NCI-H187 (cell line): ENCODE measurements around the gene ZNF616.
"Not testable (repeated sequence)": the region's sequence is repeated elsewhere in the genome, so short reads cannot be mapped to it uniquely, and the experiment has no call there.

Experiments used
- DNase-seq, 2 experiments: peaks; one replicate each; lab custom pipeline; 2025; lab: John Stamatoyannopoulos, UW

ZNF616 gene

GRCh38 chr19:52110780-52111179, 29.0 kb downstream of the ZNF616 start:
- DNase-seq = no peak

- DNase-seq = no peak
Observed at GRCh38 chr19:52102782-52103181, 37.0 kb downstream of the ZNF616 start.

- DNase-seq = no peak
Observed at GRCh38 chr19:52101866-52102562, 37.7 kb downstream of the ZNF616 start.

GRCh38 chr19:52099497-52100138, 40.1 kb downstream of the ZNF616 start:
- no peak for DNase-seq

- DNase-seq = not testable (repeated sequence)
Observed at GRCh38 chr19:52096416-52096815, 43.3 kb downstream of the ZNF616 start.

GRCh38 chr19:52095172-52096014, 44.3 kb downstream of the ZNF616 start, which contains the start of gene ZNF841:
Gene ZNF841, minus strand, starts transcription at chr19:52095765. Its CDS starts 10,964 bp downstream, at chr19:52084801.
- DNase-seq = peak; percentile 87 to 93

GRCh38 chr19:52094526-52095130, 45.1 kb downstream of the ZNF616 start:
- no peak for DNase-seq

GRCh38 chr19:52086481-52086880, 53.3 kb downstream of the ZNF616 start:
- DNase-seq = no peak

- no peak for DNase-seq
Observed at GRCh38 chr19:52070496-52070895, 69.2 kb downstream of the ZNF616 start.

- DNase-seq = no peak
Observed at GRCh38 chr19:52069653-52070052, 70.1 kb downstream of the ZNF616 start.

GRCh38 chr19:52066258-52066863, 73.4 kb downstream of the ZNF616 start:
- DNase-seq = no peak

- no peak for DNase-seq
Observed at GRCh38 chr19:52065399-52065798, 74.3 kb downstream of the ZNF616 start.
